Kidney glomerular epithelial cell (primary cell): ENCODE data around the gene UNKL.
"Not testable (repeated sequence)": the region's sequence is repeated elsewhere in the genome, so short reads cannot be mapped to it uniquely, and the experiment has no call there.

Experiments
- DNase-seq: peaks from one replicate; lab custom pipeline; 2025; lab: John Stamatoyannopoulos, UW

Gene UNKL

GRCh38 chr16:1338855-1339675, 75.4 kb downstream of the UNKL start:
- DNase-seq, result no peak

DNA sequence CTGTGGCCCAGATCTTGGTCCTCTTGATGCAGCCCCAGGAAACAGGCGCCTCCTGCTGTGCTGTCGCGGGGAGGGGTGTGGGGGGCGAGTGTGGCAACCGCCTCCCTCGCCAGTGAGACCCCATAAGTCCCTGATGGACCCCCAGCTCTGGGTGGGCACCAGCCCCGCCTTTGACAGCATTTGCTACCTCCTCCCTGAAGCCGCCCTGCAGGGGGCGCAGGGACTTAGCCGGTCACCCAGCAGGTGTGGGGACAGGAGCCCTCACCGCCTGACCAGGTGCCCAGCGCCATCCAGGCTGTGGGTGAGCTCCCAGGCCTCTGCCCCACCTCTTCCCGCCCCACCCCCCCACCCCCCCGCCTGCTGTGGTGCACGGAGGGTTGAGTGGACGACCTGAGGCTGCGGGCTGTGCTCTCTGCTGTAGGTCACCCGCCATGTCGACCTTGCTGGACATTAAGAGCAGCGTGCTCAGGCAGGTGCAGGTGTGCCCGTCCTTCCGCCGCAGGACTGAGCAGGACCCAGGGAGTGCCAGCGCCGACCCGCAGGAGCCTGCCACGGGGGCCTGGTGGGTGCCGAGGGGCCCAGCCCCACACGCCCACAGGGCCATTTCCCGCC, 76.3 kb downstream of the UNKL start:
- DNase-seq, result no peak

- no peak for DNase-seq
Observed at GRCh38 chr16:1337486-1337885, 77.0 kb downstream of the UNKL start.

GRCh38 chr16:1336619-1337018, 77.9 kb downstream of the UNKL start:
- DNase-seq, result no peak

- no peak for DNase-seq
Observed at GRCh38 chr16:1335996-1336395, 78.5 kb downstream of the UNKL start.

GRCh38 chr16:1335211-1335971, 79.1 kb downstream of the UNKL start:
- DNase-seq, result no peak

- DNase-seq, result no peak
Observed at GRCh38 chr16:1334739-1335138, 79.8 kb downstream of the UNKL start.

DNA sequence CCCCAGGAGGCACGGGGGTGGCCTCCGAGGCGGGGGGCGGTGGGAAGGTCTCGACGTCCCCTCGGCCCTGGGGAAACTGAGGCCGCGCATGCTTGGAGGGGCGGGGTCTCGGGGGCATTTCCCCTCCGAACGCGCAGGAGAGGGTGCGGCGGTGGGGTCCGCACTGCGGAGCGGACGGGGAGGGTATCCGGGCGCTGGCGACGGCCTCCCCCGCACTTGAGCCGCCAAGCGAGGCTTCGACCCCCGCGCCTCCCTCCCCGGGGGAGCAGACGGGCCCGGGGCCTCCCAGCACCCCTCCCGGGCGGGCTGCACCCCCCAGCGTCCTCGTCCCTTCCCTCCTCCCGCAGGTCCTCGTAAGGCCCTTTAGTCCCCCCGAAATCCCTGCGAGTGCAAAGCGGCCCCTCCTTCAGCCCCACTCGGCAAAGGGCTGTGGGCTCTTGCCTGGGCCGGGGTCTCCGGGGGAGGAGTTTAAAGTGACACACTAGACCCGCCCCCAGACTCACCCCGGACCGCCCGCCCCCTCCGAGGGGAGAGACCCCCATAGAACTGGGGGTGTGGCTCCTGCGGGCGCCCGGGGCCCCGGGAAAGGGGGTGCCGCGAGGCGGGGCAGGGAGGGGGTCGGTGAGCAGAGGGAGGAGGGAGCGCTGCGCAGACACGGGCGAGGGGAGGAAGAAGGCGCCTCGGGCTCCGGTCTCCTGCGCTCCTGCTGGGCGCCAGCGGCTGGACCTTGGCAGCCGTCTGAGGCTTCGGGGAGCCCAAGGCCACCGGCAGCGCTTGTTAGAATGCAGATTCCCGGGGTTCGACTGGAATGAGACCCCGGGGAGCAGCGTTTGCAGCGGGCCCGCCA, 80.4 kb downstream of the UNKL start:
- no peak for DNase-seq

- no peak for DNase-seq
Observed at GRCh38 chr16:1333149-1333812, 81.2 kb downstream of the UNKL start, which contains the start of gene BAIAP3. Gene BAIAP3, plus strand, starts transcription at chr16:1333645. Its CDS starts 4,905 bp downstream, at chr16:1338550.

DNA sequence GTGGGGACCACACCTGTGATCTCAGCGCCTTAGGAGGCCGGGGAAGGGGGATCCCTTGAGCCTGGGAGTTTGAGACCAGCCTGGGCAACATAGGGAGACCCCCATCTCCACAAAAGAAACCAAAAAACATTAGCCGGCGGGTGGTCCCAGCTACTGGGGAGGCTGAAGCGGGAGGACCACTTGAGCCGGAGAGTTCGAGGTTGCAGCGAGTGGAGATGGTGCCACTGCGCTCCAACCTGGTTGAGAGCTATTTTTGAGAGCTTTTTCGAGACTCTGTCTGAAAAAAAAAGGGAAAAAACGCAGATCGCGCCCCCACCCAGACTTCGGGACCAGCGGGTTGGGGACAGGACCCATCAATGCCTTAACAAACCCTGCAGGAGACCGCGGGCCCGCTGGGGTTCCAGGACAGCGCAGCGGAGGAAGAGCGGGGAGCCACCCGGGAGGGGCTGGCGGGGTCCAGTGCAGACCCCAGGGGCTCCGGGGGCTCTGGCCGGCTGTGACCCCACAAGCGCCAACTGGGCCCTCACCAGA, 81.8 kb downstream of the UNKL start:
- DNase-seq, result no peak

- peak; percentile 32 for DNase-seq
Observed at GRCh38 chr16:1331712-1332617, 82.5 kb downstream of the UNKL start.

- no peak for DNase-seq
Observed at GRCh38 chr16:1330931-1331711, 83.4 kb downstream of the UNKL start.

- DNase-seq, result no peak
Observed at GRCh38 chr16:1330260-1330914, 84.1 kb downstream of the UNKL start.

DNA sequence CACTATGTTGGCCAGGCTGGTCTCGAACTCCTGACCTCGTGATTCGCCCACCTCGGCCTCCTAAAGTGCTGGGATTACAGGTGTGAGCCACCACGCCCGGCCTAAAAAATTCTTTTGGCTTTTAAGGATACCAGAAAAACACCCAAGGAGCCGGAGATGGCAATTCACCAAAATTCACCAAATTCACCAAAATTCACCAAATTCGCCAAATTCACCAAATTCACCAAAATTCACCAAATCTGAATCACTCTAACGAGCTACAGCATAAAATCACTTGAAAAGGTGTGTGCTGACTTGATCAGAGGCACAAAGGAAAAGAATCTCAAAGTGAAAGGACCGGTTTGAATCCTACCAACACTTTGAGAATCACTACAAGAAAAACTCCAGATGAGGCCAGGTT, 85.5 kb downstream of the UNKL start:
- DNase-seq, result not testable (repeated sequence)

DNA sequence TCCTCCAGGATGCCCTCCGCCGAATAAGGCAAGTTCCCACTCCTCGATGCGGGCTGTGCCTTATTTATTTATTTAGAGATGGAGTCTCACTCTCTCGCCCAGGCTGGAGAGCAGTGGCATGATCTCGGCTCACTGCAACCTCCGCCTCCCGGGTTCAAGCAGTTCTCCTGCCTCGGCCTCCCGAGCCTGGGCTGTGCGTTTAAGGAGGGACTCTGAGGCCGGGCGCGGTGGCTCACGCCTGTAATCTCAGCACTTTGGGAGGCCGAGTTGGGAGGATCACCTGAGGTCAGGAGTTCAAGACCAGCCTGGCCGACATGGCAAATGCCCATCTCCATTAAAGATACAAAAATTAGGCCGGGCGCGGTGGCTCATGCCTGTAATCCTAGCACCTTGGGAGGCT, 86.4 kb downstream of the UNKL start:
- not testable (repeated sequence) for DNase-seq

DNA sequence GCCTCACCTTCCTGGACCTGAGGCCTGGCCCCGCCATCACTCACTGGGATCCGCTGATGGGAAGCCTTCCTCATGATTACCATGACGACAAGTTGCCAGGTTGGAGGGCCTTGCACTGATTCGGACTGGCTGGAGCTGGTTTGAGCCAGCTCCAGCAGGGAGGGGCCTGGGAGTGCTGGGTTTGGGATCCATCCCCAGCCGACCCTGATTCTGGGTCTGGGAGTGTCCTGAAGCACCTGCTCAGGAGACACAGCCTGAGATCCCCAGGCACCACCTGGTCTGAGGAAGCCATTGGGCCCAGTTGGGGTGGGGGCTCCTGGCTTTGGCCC, 86.9 kb downstream of the UNKL start:
- DNase-seq, result no peak

DNA sequence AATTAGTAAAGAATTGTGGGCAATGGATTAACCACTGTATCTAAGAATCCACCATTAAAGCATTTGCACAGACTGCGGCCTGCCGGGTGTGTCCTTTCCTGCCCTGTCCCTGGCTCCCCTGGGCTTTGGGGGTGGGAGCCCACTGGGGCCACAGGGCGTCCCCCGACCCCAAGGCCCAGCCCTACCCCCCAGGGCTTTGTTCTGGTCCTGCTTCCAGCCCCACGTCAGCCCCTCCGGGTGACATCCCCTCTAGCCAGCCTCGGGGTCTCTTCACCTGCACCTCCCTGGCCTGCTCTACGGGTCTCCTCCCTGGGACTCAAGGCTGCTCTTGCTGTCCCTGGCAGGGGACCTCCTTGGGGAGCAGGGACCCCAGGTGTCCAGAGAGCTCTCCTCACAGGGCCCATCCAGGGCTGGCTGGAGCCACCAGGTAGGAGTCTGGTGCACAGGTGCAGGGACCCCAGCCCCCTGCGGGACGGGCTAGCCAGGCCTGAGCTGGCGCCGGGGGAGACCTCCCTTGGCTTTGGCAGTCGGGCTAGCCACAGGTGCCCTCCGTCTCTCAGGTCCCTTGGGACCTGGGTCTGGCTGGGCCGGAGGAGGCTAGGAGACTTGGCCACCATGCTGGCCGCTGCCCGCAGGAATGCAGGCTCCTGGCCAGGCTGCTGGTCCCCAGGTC, 87.4 kb downstream of the UNKL start:
- DNase-seq, result no peak

GRCh38 chr16:1326391-1326790, 88.1 kb downstream of the UNKL start:
- no peak for DNase-seq
